Panc1 (cell line): ENCODE results near the gene APOA5.

Experiments
- POLR2AphosphoS5 ChIP-seq: IDR thresholded peaks from 2 replicates; pipeline ENCODE4 v1.6.1; 2012; ENCODE audit warnings: mild to moderate bottlenecking, low read depth, low read length, moderate library complexity
- REST ChIP-seq, 2 experiments: IDR thresholded peaks; 2 replicates each; pipeline ENCODE4 v1.6.1; 2011 to 2012; ENCODE audit warnings: low read depth in 2 of 2, control low read depth in 1 of 2, low read length in 1 of 2, mild to moderate bottlenecking in 1 of 2, moderate library complexity in 1 of 2; ENCODE audit not compliant: insufficient read depth in 1 of 2
- TF ChIP-seq, protein P1 (sequence below): fragments of 450-650 bp; IDR thresholded peaks from 2 replicates; pipeline ENCODE4 v1.5.1; 2017; ENCODE audit warnings: mild to moderate bottlenecking

- TF ChIP-seq, protein P1, sequence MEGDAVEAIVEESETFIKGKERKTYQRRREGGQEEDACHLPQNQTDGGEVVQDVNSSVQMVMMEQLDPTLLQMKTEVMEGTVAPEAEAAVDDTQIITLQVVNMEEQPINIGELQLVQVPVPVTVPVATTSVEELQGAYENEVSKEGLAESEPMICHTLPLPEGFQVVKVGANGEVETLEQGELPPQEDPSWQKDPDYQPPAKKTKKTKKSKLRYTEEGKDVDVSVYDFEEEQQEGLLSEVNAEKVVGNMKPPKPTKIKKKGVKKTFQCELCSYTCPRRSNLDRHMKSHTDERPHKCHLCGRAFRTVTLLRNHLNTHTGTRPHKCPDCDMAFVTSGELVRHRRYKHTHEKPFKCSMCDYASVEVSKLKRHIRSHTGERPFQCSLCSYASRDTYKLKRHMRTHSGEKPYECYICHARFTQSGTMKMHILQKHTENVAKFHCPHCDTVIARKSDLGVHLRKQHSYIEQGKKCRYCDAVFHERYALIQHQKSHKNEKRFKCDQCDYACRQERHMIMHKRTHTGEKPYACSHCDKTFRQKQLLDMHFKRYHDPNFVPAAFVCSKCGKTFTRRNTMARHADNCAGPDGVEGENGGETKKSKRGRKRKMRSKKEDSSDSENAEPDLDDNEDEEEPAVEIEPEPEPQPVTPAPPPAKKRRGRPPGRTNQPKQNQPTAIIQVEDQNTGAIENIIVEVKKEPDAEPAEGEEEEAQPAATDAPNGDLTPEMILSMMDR, result no peak
- TF ChIP-seq POLR2AphosphoS5 (no peak), REST (IDR thresholded peaks at IDR 0.05; ENCODE audit: insufficient read depth in 1 of 2, low read depth in 2 of 2, low read length in 1 of 2) (no peak)
Measured at GRCh38 chr11:116831790-116832349, 40.2 kb upstream of the APOA5 start.
